Spinal cord (tissue), 10 donors: ENCODE measurements around the gene DTNBP1. TPM values are rescaled to one million over a fixed set of nuclear protein-coding genes. Genes with fewer than 3 reads are reported as not detected.

ENCODE experiments used
- DNase-seq, 6 donors: peaks; one replicate each; pipeline versions ENCODE4 v3.0.0 to v3.0.0-alpha.2; 2013 to 2015; ENCODE audit warnings: low spot score in 6 of 6, low read depth in 4 of 6
- H3K27ac ChIP-seq: one replicate; pipeline ENCODE4 v1.5.1; 2013; ENCODE audit warnings: low read depth, low read length, control low read depth
- H3K27me3 ChIP-seq: one replicate; pipeline ENCODE4 v1.6.1; 2013; ENCODE audit warnings: low read length; ENCODE audit not compliant: control insufficient read depth, insufficient read depth
- H3K36me3 ChIP-seq: one replicate; pipeline ENCODE4 v1.6.1; 2013; ENCODE audit warnings: low read length; ENCODE audit not compliant: control insufficient read depth, insufficient read depth
- H3K4me1 ChIP-seq: one replicate; pipeline ENCODE4 v1.6.1; 2013; ENCODE audit warnings: low read length; ENCODE audit not compliant: control insufficient read depth, insufficient read depth
- H3K4me3 ChIP-seq: one replicate; pipeline ENCODE4 v1.5.1; 2013; ENCODE audit warnings: low read depth, low read length, control low read depth
- H3K9me3 ChIP-seq: one replicate; pipeline ENCODE4 v1.6.1; 2013; ENCODE audit warnings: low read length; ENCODE audit not compliant: control insufficient read depth, insufficient read depth
- WGBS: methylation state at CpG from one replicate; pipeline ENCODE4 v1.1.5; 2013; ENCODE audit warnings: missing lambda C conversion rate; ENCODE audit not compliant: insufficient coverage; 5-methylcytosine and 5-hydroxymethylcytosine counted together
- polyA plus RNA-seq, 2 donors: library from polyadenylated mRNA; unstranded; fragments of 120-200 nt; gene quantifications; one replicate each; pipeline ENCODE4 v1.2.1, GENCODE V29; 2013; ENCODE audit not compliant: insufficient read length in 2 of 2
- total RNA-seq, 2 donors: library from RNA; depleted of rRNA in 1 of 2; stranded (reverse); fragments of 120-200 nt in 1 of 2; fragments of >200 nt in 1 of 2; gene quantifications; one replicate each; pipeline versions ENCODE4 v1.2.3 to v1.2.4, GENCODE V29; 2013 to 2014
- donor health status: healthy.

Gene DTNBP1
- total and polyA plus RNA-seq, 4 donors = 12.7 to 47.9 (median 33.8) TPM

DNA sequence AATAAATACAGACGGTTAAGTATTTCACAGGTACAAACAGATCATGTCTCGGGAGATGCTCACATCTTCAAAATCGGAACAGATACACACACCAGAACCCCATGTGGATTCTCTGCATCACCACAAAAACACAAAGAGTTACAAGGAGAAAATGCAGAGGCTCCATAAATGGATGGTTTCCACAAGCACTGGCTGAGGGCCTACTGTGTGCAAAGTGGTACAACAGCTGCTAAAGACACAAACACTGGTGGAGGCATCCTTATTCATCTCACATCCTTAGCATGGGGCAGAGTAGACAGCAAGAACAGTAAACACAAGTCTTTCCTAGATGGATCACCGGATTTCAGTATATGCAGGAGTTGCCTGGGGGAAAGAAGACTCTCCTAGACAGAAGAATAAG, 88.8 kb downstream of the DTNBP1 start:
- DNase-seq = no peak
- Histone ChIP-seq H3K4me3 (no peak overlapping the region), H3K4me1 (no peaks in the 10 kb centered on the region), H3K9me3 (no peaks in the 10 kb centered on the region), H3K27me3 (no peaks in the 10 kb centered on the region), H3K36me3 (no peaks in the 10 kb centered on the region), H3K27ac (no peak overlapping the region)
- WGBS = 83% methylated on average over 1 of the region's 4 CpGs

DNA sequence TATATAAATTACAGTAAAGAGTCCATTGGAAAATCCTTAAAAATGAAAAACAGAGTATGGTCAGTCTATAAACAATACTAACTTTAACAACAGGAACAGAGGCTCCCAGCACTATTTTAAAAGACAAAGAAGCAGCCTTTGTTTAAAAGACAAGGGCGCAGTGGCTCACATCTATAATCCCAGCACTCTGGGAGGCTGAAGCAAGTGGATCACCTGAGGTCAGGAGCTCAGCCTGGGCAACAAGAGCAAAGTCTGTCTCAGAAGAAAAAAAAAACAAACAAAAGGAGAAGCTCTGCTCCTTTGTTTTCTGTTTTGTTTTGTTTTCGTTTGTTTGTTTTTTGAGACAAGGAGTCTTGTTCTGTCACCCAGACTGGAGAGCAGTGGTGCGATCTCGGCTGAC, 89.4 kb downstream of the DTNBP1 start:
- Histone ChIP-seq H3K27ac (no peak overlapping the region), H3K9me3 (no peaks in the 10 kb centered on the region), H3K36me3 (no peaks in the 10 kb centered on the region), H3K4me1 (no peaks in the 10 kb centered on the region), H3K27me3 (no peaks in the 10 kb centered on the region), H3K4me3 (no peak overlapping the region)
- DNase-seq = no peak
- 79% methylated on average over 4 of the region's 4 CpGs for WGBS

DNA sequence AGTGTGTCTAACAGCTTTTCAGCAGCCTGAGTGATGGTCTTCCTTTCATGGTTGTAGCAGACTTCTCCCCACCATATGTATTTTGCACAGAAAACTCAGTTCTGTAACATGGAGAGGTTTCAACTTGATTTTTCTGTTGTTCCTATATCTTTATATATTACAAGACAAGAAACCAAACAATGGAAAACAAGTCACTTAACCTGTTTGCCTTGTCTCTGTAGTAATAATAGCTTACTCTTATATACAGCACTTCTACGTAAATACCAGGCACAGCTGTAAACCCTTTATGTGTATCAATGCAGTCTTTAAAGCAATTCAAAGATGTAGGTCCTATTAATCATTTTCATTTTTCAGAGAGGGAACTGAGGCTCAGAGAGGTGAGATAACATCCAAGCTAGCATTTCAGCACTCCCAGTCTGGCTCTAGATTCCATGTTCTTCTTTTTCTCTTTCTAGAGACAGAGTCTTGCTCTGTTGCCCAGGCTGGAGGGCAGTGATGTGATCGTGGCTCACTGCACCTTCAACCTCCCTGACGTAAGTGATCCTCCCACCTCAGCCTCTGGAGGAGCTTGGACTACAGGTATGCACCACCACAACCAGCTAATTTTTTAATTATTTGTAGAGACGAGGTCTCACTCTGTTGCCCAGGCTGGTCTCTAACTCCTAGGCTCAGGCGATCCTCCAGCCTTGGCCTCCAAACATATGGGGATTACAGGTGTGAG, 90.4 kb downstream of the DTNBP1 start:
- no peak for DNase-seq
- H3K4me1 ChIP-seq = no peaks in the 10 kb centered on the region
- no peak overlapping the region for H3K4me3 ChIP-seq
- H3K27me3 ChIP-seq = no peaks in the 10 kb centered on the region
- no peaks in the 10 kb centered on the region for H3K36me3 ChIP-seq
- WGBS = no CpG with 5 or more reads among the region's 5 CpGs
- no peaks in the 10 kb centered on the region for H3K9me3 ChIP-seq
- H3K27ac ChIP-seq = no peak overlapping the region

DNA sequence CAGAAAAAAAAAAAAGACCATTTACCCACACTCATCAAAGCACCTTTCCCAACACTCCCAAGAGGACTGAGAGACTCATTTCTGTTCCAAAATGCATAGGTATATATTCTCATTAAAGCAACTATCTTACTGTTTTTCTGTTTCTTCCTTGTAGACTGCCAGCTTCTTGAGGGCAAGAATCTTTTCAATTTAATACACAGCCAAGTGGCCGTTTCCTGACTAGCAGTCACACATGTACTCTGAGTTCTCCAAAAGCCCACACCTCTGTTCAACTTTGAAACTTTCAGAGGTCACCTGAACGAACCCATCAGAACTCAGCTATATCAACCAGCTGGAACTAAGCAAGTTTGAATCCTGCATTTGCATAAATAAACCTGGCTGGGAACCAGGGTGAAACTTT, 92.7 kb downstream of the DTNBP1 start:
- no peaks in the 10 kb centered on the region for H3K4me1 ChIP-seq
- H3K27me3 ChIP-seq = no peaks in the 10 kb centered on the region
- no peak overlapping the region for H3K4me3 ChIP-seq
- no peaks in the 10 kb centered on the region for H3K9me3 ChIP-seq
- 100% methylated on average over 2 of the region's 2 CpGs for whole genome bisulfite sequencing
- H3K36me3 ChIP-seq = no peaks in the 10 kb centered on the region
- no peak overlapping the region for H3K27ac ChIP-seq
- DNase-seq = no peak

DNA sequence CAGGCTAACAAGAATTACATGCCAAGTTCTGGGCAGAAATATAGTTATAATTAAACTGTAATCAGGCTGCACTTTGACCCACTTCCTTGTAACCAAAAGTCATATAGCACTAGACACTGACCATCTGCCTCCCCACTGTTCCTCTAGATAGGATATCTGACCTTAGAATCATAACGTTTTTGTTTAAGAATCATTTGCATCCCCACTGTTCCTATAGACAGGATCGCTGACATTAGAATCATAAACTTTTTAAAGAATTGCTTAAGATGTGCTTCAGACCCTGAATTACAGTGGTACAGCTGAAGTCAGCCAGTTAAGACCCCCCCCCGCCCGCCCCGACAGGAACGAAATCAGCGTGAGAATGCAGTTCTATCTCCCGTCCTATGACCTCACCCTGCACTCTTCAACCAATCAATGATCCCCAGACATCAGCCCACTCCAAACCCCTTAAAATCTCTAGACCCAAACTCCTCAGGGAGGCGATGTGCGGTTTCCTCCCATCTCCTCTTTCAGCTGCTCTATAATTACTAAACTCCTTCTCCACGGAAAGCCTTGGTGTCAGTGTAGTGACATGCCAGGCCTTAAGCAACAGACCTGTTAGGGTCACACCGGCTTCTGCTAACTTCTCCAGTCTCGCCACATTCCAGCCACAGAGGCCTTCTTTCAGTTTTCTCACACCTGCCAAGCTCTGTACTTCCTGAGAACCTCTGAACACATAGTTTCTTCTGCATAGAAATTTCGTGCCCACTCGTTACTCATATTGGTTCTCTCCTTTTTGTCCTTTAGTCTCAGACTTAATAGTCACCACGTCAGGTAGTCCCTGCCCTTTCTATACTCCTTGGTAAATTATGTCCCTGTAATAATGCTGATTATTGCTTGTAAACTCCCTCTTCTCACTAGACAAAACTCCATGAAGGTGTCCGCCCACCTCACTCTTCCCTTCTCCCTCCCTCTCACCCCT, 93.5 kb downstream of the DTNBP1 start:
- no peaks in the 10 kb centered on the region for H3K27me3 ChIP-seq
- 67% methylated on average over 11 of the region's 17 CpGs for WGBS
- H3K9me3 ChIP-seq = no peaks in the 10 kb centered on the region
- no peak overlapping the region for H3K27ac ChIP-seq
- H3K4me3 ChIP-seq = no peak overlapping the region
- H3K36me3 ChIP-seq = no peaks in the 10 kb centered on the region
- H3K4me1 ChIP-seq = no peaks in the 10 kb centered on the region
- DNase-seq = no peak

DNA sequence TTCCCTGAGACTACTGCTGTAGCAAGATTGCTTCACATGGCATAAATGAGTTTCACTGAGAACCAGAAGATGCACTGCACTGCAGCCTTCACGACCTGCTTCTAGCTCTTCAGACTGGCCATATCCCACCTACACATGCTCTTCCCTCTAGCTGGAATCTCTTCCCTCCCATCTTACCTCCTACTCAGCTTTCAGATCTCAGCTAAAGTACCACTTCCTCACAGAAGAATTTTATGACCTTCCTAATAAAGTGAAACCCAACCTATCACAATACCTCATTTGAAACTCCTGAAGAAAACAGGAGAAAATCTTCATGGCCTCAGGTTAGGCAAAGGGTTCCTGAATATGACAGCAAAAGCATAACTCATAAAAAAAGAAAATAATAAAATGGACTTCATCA, 99.9 kb downstream of the DTNBP1 start:
- DNase-seq = no peak
- Histone ChIP-seq H3K4me3 (no peak overlapping the region), H3K36me3 (no peaks in the 10 kb centered on the region), H3K9me3 (no peaks in the 10 kb centered on the region), H3K4me1 (no peaks in the 10 kb centered on the region), H3K27me3 (no peaks in the 10 kb centered on the region), H3K27ac (no peak overlapping the region)
- WGBS = 82% methylated on average over 1 of the region's 1 CpG

DNA sequence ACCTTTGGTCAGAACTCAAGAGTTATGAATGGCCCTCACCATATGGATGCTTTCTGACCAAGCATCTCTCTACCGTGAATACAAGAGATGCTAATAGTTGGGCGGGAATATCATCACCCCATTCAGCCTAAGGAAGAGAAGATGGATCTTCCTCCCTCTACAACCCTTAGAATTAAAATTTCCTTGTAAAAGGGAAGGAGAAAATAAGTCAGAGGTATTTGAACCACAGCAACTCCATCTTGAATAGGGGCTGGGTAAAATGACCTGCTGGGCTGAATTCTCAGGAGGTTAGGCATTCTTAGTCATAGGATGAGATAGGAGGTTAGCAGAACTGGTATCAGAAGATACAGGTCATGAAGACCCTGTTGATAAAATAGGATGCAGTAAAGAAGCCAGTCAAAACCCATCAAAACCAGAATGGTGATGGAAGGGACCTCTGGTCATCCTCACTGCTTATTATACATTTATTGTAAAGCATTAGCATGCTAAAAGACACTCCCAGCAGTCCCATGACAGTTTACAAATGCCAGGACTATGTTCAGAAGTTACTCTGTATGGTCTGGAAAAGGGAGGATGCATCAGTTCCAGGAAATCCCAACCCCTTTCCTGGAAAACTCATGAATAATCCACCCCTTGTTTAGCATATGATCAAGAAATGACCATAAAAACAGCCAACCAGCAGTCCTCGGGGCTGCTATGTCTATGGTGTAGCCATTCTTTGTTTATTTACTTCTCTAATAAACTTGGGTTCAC, 101.2 kb downstream of the DTNBP1 start:
- Histone ChIP-seq H3K36me3 (no peaks in the 10 kb centered on the region), H3K27ac (no peak overlapping the region), H3K27me3 (no peaks in the 10 kb centered on the region), H3K9me3 (no peaks in the 10 kb centered on the region), H3K4me1 (no peaks in the 10 kb centered on the region), H3K4me3 (no peak overlapping the region)
- no CpG with 5 or more reads among the region's 3 CpGs for WGBS
- no peak for DNase-seq

DNA sequence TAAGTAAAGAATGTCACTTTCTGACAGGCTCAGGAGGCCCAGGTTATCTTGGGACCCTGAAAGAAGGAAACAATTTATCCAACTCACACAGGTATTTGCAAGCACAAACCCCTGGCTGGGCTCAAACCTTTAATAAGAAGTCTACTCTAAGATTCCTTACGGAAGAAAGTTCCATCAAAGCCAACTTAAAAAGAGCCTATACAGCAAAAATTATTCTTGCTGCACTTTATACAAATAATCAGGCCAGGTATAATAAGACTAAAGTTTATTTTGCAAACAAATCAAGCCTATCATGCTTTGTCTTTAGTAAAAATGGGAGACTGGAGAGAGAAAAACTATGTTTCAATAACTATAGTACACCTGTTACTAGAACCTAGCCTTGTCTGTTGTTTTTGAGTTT, 102.1 kb downstream of the DTNBP1 start:
- no CpG with 5 or more reads among the region's 1 CpG for WGBS
- H3K4me1 ChIP-seq = no peaks in the 10 kb centered on the region
- no peaks in the 10 kb centered on the region for H3K9me3 ChIP-seq
- no peak overlapping the region for H3K27ac ChIP-seq
- H3K4me3 ChIP-seq = no peak overlapping the region
- H3K36me3 ChIP-seq = no peaks in the 10 kb centered on the region
- H3K27me3 ChIP-seq = no peaks in the 10 kb centered on the region
- no peak for DNase-seq

DNA sequence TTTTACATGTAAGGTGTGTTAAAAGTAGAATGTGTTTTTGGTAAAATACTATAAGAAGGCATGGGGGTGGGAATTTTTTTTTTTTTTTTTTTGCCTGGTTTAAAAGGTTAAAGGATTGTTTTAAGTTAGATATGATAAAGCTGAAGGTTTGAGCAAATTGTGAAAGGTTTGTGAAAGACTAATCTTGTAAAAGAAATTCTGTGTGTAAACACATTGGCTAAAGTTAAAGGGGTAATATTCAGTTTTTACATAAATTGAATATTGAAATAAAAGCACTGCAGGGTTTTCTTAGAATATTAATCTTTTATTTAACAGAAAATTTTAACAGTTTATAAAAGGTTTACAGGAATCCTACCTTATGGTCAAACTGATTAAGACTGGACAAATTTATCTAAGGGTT, 105.7 kb downstream of the DTNBP1 start:
- DNase-seq = no peak
- Histone ChIP-seq H3K4me1 (no peaks in the 10 kb centered on the region), H3K9me3 (no peaks in the 10 kb centered on the region), H3K27me3 (no peaks in the 10 kb centered on the region), H3K4me3 (no peak overlapping the region), H3K27ac (no peak overlapping the region), H3K36me3 (no peaks in the 10 kb centered on the region)
